HG03378 (cell line): ENCODE data around the gene CRYBG2.
"Not testable (repeated sequence)": the region's sequence is repeated elsewhere in the genome, so short reads cannot be mapped to it uniquely, and the experiment has no call there.

ENCODE experiments used
- ATAC-seq: cut with Tn5 transposase; IDR thresholded peaks from one replicate; pipeline ENCODE4 v1.9.1; 2021; ENCODE audit warnings: mild to moderate bottlenecking, moderate library complexity; ENCODE audit not compliant: unreplicated experiment

Gene CRYBG2, protein sequence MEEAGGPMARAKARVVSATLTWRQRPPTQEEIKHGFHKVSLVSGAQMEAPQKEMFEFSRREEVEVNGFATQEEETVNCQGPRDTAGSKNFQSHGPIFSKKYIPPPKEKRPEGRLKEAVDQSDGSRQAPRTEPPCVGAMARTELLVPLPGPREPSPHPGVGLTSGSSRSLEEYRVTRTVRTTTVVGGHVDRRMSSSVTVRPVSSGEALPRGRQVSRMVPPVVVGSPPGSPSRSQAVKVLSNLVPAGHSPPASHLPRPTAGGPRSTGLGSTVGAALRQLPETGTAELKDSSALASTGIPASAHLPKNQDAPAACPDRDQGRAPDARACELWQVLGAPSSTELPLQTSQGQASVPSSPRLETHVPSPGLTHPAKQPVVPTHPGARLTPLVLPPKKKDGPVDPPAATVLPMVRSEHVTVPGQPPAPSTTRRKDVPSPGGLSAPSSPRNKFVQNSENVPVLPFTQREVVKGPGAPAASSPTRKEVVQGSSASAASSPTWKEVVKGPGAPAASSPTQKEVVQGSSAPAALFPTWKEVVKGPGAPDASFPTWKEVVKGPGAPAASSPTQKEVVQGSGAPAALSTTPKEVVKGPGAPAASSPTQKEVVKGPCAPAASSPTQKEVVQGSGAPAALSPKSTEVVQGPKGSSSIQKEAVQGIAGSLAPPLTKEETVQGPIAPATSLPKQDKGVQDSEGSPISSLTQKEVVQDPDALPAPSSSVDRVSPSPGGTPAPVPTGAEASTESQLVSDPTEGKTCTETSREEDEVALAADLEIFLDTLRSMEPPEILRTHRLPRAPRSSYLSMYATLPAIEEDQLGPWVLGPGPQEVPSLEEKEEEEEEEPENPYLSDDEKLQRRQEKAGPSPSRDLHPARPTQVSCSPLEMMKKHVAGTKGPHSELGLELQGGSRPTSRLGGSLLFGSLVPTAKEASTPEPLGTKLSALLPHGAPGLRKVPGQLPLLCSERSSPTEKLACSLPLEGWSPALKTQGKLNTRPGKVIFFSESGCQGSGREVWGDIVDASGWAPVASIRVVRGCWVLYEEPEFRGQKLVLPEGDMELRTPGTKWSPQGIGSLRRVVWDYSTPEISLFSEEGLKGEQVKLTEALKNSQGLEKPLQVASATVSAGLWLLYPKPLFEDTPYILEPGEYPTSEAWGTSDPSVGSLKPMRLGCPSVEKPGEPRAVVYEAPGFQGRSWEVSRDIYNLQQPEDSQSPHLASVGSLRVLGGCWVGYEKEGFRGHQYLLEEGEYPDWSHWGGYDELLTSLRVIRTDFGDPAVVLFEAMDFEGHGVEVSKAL (N-terminal part only)

DNA sequence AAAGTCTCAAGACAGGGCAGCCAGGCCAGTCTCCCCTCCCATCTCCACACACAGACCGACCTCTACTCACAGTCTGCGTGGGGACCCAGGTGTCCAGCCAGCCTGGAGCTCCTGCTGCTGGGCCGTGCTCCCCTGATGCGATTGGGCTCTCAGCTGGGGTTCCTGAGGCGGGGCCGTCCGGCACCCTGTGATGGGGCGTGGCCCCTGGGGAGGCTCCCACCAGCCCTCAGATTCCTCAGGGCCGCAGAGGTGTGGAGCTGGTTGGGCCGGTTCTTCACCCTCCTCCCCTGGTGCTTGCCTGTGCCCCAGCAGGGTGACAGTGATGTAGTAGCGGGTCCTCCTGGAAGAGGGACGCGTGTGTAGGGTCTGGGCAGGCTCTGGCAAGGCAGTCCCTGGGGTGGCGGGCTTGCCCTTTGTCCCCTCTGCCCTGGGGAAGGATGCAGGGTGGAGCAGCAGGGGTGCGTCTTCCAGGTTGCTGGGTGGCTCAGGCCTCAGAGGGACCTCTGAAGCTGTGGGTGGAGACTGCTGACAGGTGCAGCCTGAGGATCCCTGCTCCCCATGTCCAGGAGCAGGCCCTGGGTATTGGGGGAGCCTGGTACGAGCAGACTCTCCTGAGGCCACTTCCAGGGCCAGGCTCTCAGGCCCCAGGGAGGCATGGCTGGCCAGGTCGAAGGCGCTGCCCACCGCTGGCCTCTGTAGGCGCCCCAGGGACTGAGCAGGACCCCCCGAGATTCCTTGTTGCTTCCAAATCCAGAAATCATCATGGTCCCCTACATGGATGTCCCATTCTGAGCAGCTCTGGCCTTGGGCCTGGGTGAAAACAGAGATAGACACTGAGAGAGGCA, at the start of gene CRYBG2:
Gene CRYBG2, minus strand, starts transcription at position 155 of the 845 bp plus-strand sequence. CDS start 7,473 bp downstream, outside the sequence.
- no peak for ATAC-seq

DNA sequence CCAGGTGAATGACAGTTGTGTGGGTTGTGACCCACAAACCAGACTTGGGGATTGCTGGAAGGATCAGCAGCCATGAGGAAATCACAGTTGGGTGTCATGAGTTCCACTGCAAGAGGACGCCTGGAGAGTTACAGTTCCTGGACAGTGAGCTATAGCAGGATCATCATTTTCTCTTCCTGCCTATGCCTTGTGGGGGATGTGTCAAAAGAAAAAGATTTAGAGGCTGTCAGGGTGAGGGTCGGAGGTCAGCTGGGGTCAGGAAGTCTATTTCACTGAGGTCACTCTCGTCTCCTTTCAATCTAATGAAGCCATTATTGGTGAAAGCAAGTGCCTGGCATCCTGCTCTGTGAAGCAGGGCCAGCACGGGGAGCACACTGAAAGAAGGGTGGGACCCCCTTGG, 49.7 kb upstream of the CRYBG2 start:
- no peak for ATAC-seq

DNA sequence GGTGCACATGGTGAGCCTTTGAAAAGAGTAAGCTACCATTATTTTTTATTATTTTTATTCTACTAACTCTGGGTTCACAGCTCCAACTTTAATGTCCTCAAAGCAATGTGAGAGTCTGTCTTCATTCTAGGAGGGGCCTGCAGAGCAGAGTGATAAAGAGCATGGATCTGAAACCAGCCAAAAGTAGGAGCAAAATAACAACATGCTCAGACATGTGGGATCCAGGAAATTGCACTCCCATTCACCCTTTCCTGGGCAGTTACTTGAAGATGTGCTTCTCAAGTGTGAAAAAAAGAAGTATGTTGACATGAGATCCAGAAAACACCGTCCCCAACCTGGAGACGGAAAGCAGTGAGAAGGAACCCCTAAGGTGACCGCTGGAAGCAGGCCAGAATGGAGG, 48.0 kb upstream of the CRYBG2 start:
- no peak for ATAC-seq

DNA sequence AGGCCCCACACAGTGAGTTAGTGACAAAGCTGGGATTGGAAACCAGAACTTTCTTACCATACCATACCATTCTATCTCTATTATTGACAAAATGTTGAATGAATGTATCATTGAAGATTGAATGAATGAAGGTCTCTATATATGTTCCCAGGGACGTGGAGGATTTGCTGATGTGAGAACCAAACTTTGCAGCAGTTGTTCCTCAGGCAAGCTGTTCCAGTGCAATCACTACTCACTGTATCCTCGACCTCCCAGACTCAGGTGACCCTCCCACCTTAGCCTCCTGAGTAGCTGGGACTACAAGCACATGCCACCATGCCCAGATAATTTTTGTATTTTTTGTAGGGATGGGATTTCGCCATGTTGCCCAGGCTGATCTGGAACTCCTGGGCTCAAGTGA, 45.1 kb upstream of the CRYBG2 start:
- ATAC-seq = no peak

DNA sequence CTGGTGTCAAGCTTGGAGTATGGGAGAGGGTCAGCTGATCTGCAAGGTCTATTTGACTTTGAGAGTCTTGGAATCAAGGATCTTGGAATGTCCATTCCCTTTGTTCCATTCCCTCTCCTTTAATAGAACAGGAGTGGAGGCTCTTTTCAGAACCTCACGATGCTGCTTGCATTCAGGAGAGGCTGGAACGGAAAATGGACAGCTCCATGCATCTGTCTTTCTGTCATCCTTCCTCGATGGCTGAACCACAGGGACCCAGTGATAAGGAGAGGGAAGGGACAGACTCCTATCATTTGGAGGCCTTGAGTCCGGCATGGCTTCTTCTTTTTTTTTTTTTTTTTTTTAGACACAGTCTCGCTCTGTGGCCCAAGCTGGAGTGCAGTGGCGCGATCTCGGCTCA, 41.8 kb upstream of the CRYBG2 start:
- ATAC-seq = no peak

DNA sequence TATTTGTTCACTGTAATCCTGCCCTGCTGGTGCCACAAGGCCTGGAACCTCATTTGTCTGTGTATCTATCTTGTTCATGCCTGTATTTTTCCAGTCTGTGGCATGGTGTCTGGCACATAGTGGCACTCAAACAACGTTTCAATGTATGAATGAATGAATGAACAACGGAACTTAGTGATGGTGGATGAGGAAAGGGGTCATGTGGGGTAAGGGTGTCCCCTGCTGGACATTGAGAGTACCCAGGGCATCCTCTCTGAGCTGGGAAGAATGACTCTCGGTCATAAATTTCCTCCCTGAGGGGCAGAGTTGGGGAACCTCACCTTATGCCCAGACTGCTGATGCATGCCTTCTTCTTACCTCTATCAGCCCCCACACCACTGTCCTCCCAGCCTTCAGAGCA, 37.5 kb upstream of the CRYBG2 start:
- ATAC-seq = no peak

DNA sequence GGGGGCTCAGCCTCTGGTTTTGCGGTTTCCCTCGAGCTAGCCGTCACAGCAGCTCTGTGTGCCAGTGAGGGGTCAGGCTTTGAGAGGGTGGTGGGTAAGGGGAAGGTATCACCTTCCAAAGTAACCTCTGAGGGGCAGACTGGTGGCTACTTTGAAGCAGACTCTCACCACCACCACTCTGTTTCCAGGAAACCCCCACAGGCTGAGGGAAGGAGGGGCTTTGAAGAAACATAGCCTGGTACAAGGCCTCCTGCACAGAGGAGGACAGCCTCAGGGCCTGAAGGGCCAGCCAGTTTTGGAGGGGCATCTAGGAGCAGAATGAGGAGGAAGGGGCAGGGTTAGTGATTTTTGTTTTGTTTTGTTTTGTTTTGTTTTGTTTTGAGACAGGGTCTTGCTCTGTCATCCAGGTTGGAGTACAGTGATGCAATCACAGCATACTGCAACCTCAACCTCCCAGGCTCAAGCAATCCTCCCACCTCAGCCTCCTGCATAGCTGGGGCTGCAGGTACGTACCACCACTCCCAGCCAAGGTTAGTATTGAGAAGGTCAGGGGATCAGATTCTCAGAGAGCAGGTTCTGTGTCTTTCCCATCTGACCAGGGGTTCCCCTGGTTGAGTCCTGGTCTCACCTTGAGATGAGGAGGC, 35.8 kb upstream of the CRYBG2 start:
- no peak for ATAC-seq

DNA sequence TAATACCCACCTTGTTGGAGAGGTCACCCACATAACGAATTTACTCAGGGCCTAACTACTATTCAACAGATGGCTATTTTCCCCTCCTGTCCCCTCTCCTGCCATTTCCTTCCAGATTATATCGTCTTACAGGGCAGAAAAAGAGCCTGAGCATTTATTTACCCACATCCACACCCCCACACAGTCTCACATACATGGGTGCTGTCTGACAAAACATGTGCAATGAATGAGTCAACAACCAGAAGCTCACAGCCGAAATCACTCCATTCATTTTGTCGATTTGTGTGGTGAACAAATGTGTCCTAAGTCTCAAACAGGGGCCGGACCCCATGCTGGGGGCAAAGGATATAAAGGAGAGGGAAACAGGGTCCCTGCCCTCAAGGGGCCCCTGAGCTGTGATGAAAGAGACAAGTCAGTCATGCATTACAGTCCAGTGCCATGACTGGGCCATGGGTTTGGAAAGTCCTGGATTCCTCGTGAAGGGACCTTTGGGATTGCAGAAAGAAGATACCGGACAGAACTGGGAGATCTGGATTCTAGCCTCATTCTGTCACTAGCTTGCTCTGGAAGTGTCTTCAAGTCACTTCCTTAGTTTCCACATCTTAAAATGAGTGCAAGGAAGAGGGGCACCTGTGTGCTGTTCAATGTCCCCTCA, 35.0 kb upstream of the CRYBG2 start:
- no peak for ATAC-seq

DNA sequence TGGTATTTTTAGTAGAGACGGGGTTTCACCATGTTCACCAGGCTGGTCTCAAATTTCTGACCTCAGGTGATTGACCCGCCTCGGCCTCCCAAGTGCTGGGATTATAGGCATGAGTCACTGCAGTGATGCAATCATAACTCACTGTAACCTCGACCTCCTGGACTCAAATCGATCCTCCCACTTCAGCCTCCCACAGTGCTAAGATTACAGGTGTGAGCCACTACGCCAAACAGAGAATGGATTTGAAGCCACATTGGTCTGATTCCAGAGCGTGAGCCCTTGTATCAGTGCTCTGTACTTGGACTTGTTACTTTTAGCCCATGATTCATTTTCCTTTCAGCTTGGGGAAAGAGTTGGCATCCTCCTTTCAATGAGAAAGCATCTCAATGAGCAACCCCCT, 33.5 kb upstream of the CRYBG2 start:
- ATAC-seq = no peak

DNA sequence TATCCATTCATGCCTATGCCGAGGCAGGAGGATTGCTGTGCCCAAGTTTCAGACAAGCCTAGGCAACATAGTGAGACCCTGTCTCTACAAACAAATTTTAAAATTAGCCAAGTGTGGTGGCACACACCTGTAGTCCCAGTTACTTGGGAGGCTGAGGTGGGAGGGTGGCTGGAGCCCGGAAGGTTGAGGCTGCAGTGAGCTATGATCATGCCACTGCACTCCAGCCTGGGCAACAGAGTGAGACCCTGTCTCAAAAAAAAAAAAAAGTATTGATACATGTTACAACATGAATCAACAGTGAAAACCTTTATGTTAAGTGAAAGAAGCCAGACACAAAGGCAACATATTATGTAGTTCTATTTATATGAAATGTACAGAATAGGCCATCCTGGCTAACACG, 31.1 kb upstream of the CRYBG2 start:
- not testable (repeated sequence) for ATAC-seq

DNA sequence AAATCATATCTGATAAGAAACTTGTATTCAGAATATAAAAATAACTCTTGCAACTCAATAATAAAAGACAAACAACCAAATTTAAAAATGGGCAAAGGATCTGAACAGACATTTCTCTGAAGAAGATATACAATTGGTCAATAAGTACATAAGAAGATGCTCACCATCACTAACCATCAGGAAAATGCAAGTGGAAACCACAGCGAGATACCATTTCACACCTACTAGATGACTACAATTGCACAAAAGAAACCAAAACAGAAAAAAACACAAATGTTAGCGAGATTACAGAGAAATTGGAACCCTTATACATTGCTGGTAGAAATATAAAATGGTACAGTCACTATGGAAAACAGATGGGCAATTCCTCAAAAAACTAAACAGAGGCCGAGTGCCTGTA, 30.1 kb upstream of the CRYBG2 start:
- ATAC-seq = no peak

DNA sequence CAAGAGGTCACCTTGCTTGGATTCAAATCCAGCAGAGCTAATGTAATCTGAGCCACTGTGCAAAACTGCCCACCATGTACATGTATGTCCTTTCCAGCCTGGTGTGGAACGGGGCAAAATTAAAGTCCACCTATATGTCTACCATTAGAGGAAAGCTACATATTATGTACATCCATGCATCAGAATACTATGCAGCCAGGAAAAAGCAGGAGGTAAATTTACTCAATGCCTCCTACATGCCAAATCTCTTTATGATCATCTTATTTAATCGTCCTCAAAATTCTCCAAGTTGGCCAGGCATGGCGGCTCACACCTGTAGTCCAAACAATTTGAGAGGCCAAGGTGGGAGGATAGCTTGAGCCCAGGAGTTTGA, 24.9 kb upstream of the CRYBG2 start:
- no peak for ATAC-seq

DNA sequence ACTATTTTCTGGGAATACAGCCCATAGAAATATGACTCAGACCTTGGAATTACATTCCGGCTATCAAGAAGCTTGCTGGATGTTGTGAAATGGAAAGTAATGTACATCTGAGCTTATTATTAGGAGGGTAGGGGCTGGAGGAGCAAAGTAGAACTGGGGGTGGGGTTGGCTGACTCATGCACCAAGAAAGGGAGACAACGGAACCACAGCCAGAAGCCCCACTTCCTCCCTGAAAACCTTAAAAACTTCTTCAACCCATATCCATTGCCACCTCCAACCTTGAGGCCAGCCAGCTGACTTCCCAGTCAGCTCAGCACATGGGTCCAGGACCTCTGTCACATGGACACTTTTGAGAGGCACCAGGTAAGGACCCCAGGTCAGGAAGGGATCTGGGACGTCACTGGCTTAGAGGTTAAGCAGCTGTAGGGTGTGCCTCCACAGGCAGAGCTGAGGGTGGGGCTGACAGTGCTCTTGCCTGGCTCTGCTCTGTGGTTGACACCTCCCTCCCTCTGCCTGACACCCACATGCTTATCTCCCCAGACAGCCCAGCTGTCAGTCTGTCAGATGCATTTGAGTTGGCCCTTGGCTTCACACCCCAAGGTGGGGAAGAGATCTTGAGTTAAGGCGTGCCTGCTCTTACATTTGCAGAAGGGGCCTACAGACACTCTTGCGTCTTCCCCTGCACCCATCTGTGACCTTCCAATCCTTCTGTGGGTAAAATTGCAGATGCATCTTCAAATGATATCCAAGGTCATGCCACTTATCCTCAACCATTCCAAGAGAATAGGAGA, 24.4 kb upstream of the CRYBG2 start:
- ATAC-seq = peak; percentile 80

DNA sequence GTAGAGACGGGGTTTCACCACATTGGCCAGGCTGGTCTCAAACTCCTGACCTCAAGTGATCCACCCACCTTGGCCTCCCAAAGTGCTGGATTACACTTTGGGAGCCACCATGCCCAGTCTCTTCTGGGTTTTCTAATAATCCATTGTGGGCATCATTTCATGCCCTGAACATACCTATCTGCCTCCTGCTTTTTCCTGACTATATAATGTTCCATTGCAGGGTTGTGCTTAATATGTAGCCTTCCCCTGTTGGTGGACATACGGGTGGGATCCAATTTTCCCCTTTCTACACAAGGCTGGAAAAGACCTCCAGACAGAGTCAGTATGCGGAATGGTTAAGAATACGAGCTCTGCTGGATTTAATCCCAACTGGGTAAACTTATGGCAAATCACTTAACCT, 22.1 kb upstream of the CRYBG2 start:
- no peak for ATAC-seq

DNA sequence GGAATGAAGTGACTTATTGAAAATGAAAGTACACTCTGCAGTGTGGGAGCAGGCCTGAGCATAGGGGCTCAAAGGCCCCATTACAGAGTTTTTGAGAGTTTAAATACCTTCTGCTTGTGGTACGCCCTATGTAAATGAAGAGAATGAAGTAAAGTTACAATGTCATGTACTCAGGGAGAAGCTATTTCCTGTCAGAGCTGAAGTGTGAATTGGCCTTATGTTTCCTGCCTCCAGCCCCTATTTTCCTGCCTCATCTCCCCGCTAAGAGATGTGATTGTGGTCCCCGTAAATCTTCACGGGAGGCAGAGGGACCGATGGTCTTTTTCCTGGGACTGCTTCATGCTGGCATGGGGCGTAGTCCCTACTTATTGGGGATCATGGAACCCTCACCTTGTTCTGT, 21.2 kb upstream of the CRYBG2 start:
- ATAC-seq = no peak

DNA sequence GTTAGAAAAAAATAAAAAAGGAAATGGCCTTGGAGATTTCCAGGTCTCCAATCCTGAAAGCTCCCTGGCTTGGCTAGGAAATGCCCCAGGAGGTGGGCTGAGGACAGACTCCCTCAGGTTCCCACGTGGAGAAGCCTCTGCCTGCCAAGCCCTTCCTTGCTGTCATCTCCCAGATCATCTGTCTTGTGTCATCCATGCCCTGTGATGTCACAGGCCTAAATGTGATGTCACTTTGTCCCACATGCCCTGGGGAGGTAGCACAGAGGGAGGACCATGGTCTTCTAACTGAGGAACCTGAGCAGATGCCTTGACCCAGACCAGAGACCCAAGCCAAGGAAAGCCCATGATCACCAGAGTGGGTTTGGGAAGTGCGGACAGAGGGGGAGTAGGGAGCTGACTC, 20.4 kb upstream of the CRYBG2 start:
- not testable (repeated sequence) for ATAC-seq

DNA sequence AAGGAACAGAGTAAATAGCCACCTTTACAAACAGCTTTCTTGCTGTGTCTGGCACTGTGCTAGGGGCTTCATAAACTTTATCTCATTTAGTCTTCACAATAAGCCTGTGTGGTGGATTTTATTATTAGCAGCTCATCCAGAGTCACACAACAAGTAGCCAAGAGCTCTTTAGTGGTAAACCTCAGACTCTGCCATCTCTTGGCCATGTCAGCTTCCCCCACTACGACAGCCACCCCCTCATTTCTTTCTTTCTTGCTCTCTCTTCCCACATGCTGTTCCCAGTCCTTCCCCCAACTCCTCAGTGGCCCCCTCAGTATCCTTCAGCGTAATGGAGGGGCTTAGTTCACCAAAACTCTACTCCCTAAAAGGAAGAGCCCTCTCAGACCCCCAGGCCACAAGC, 19.9 kb upstream of the CRYBG2 start:
- ATAC-seq = no peak

DNA sequence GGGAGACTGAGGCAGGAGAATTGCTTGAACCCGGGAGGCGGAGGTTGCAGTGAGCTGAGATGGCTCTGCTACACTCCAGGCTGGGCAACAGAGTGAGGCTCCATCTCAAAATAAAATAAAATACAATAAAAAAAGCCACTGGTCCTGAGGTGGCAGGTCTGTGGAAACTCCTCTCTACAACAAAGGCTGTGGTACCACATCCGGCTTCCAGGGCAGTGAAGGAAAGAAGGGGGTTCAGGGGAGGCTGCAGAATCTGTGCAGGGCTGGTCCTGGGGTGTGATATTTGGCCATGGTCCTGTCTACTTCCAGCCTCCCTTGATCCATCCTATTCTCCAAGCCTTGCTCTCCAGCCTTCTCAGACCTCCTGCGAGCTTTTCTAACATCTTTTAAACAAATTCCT, 19.4 kb upstream of the CRYBG2 start:
- no peak for ATAC-seq

DNA sequence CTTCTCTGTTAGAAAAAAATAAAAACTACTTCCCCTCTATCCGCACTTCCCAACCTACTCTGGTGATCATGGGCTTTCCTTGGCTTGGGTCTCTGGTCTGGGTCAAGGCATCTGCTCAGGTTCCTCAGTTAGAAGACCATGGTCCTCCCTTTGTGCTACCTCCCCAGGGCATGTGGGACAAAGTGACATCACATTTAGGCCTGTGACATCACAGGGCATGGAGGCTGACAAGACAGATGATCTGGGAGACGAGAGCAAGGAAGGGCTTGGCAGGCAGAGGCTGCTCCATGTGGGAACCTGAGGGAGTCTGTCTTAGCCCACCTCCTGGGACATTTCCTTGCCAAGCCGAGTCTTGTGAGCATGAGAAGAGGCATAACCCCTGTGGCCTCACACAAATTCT, 18.7 kb upstream of the CRYBG2 start, which contains the start of gene ZNF683:
Gene ZNF683, minus strand, starts transcription at position 140 of the 400 bp plus-strand sequence. CDS start 4,179 bp downstream, outside the sequence.
- not testable (repeated sequence) for ATAC-seq
